ENCODE data around the gene ALAD. TPM values are rescaled to one million over a fixed set of nuclear protein-coding genes. Genes with fewer than 3 reads are reported as not detected.
"Not testable (repeated sequence)": the region's sequence is repeated elsewhere in the genome, so short reads cannot be mapped to it uniquely, and the experiment has no call there.

The ALAD gene
- total RNA-seq, 1 donor: 42.0 TPM

- DNase-seq (ENCODE audit: low read depth in 2 of 3, low spot score in 2 of 3): no peak
These were observed 25.7 kb downstream of the ALAD start for GRCh38 chr9:113375057-113376023.

- no peak for DNase-seq (ENCODE audit: low read depth in 2 of 3, low spot score in 2 of 3)
These were observed 27.2 kb downstream of the ALAD start for GRCh38 chr9:113373676-113374392.

- DNase-seq (ENCODE audit: low read depth in 2 of 3, low spot score in 2 of 3): no peak
These were observed 27.8 kb downstream of the ALAD start for GRCh38 chr9:113373256-113373655.

- DNase-seq (ENCODE audit: low read depth in 2 of 3, low spot score in 2 of 3): no peak
These were observed 29.0 kb downstream of the ALAD start for GRCh38 chr9:113372059-113372458.

GRCh38 chr9:113370806-113371325 is 30.2 kb downstream of the ALAD start:
- DNase-seq (ENCODE audit: low read depth in 2 of 3, low spot score in 2 of 3): no peak

- DNase-seq (ENCODE audit: low read depth in 2 of 3, low spot score in 2 of 3): no peak
These were observed 31.3 kb downstream of the ALAD start for GRCh38 chr9:113369855-113370140.

- DNase-seq (ENCODE audit: low read depth in 2 of 3, low spot score in 2 of 3): peak in 2 of 3 donors; percentile 22 to 32
These were observed 31.9 kb downstream of the ALAD start for GRCh38 chr9:113368982-113369854.

GRCh38 chr9:113368348-113368981 is 32.6 kb downstream of the ALAD start:
- DNase-seq (ENCODE audit: low read depth in 2 of 3, low spot score in 2 of 3): no peak

GRCh38 chr9:113365652-113366051 is 35.4 kb downstream of the ALAD start:
- not testable (repeated sequence) for DNase-seq (ENCODE audit: low read depth in 2 of 3, low spot score in 2 of 3)

- DNase-seq (ENCODE audit: low read depth in 2 of 3, low spot score in 2 of 3): no peak
These were observed 36.1 kb downstream of the ALAD start for GRCh38 chr9:113364951-113365350.

- DNase-seq (ENCODE audit: low read depth in 2 of 3, low spot score in 2 of 3): no peak
These were observed 37.7 kb downstream of the ALAD start for GRCh38 chr9:113363336-113363735.

GRCh38 chr9:113361304-113362018 is 39.6 kb downstream of the ALAD start:
- no peak for DNase-seq (ENCODE audit: low read depth in 2 of 3, low spot score in 2 of 3)

GRCh38 chr9:113360242-113360842 is 40.7 kb downstream of the ALAD start:
- DNase-seq (ENCODE audit: low read depth in 2 of 3, low spot score in 2 of 3): no peak

- no peak for DNase-seq (ENCODE audit: low read depth in 2 of 3, low spot score in 2 of 3)
These were observed 41.7 kb downstream of the ALAD start for GRCh38 chr9:113359385-113359784.

GRCh38 chr9:113356686-113357292 is 44.3 kb downstream of the ALAD start:
- DNase-seq (ENCODE audit: low read depth in 2 of 3, low spot score in 2 of 3): no peak

- no peak for DNase-seq (ENCODE audit: low read depth in 2 of 3, low spot score in 2 of 3)
These were observed 46.0 kb downstream of the ALAD start for GRCh38 chr9:113355040-113355596.

GRCh38 chr9:113352411-113352810 is 48.7 kb downstream of the ALAD start:
- peak in 1 of 3 donors; percentile 38 for DNase-seq (ENCODE audit: low read depth in 2 of 3, low spot score in 2 of 3)

- DNase-seq (ENCODE audit: low read depth in 2 of 3, low spot score in 2 of 3): no peak
These were observed 49.1 kb downstream of the ALAD start for GRCh38 chr9:113352006-113352405.
